ENCODE measurements around the gene BCR.

Gene BCR

DNA sequence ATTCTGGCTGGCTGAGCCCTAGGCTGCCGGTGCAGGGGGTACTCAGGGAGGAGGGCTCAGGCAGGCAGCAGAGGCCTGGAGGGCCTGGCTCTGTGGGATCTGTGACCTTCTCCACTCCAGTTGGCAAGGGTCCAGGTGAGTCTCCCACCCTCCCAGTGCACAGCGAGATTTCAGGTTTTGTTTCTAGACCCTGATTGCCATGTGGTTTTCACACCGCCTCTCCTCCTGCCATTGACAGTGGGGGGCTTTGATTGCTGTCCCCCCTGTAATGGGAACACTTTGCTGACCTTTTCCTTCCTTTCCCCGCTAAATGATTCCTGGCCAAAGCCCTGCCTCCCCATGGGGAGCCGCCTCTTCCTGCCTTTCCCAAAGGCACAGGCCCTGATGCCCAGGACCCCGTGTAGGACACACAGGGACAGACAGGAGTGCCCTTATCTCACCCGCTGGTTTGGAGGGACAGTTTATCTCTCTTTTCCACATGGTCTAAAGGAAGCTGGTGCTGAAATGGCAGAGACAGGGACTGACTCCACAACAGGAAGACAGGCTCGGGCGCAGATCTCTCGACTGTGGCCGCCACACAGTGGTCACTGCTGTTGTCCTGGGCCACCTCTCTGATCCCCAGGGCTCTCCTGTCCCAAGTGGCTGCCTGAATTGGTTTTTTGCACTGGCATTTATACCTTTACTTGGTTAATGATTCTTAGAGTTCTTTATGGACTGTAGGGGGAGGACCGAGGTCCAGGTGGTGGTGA is 43.4 kb downstream of the BCR start:
- TF ChIP-seq, protein P1, sequence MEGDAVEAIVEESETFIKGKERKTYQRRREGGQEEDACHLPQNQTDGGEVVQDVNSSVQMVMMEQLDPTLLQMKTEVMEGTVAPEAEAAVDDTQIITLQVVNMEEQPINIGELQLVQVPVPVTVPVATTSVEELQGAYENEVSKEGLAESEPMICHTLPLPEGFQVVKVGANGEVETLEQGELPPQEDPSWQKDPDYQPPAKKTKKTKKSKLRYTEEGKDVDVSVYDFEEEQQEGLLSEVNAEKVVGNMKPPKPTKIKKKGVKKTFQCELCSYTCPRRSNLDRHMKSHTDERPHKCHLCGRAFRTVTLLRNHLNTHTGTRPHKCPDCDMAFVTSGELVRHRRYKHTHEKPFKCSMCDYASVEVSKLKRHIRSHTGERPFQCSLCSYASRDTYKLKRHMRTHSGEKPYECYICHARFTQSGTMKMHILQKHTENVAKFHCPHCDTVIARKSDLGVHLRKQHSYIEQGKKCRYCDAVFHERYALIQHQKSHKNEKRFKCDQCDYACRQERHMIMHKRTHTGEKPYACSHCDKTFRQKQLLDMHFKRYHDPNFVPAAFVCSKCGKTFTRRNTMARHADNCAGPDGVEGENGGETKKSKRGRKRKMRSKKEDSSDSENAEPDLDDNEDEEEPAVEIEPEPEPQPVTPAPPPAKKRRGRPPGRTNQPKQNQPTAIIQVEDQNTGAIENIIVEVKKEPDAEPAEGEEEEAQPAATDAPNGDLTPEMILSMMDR (IDR thresholded peaks at IDR 0.05; ENCODE audit: low read depth, low read length), result no peak
- H3K4me3 ChIP-seq (ENCODE audit: low read depth, low read length), result no peak overlapping the region

DNA sequence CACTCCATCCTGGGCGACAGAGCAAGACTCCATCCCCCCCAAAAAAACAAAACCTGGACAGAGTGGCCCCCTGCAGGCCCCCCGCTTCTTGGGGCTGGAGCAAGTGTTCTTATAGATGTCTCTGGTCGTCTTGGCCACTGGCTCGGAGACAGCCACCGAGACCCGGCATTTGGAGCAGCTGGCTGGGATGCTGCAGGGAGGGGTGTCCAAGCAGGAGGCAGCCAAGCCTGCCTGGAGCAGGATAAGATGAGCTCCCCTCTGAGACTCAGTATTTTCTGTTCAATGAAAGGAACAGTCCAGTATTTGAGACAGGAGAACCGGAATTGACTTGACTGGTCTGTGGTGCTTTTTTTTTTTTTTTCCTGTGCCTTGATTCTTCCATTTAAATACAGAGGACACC is 44.5 kb downstream of the BCR start:
- H3K4me3 ChIP-seq (ENCODE audit: low read depth, low read length), result no peak overlapping the region
- TF ChIP-seq, protein P1 (IDR thresholded peaks at IDR 0.05; ENCODE audit: low read depth, low read length), result no peak

DNA sequence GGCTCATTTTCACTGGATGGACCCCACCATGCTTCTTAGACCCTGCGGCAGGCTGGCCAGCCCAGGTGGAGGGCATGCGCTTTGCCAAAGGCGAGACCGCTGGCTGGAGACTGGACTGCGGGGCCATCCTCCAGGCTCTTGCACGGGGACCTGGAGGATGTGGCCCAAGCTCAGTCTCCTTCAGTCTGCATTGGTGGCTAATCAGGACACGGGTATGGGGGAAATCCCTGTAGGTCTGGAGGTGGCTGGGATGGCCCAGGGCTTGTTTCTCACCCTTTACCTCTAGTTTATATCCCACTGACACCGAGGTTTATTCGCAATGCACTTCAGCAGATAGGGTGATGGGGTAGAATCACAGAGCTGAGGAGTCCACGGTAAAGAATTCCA is 45.0 kb downstream of the BCR start:
- TF ChIP-seq, protein P1 (IDR thresholded peaks at IDR 0.05; ENCODE audit: low read depth, low read length), result no peak
- H3K4me3 ChIP-seq (ENCODE audit: low read depth, low read length), result no peak overlapping the region

DNA sequence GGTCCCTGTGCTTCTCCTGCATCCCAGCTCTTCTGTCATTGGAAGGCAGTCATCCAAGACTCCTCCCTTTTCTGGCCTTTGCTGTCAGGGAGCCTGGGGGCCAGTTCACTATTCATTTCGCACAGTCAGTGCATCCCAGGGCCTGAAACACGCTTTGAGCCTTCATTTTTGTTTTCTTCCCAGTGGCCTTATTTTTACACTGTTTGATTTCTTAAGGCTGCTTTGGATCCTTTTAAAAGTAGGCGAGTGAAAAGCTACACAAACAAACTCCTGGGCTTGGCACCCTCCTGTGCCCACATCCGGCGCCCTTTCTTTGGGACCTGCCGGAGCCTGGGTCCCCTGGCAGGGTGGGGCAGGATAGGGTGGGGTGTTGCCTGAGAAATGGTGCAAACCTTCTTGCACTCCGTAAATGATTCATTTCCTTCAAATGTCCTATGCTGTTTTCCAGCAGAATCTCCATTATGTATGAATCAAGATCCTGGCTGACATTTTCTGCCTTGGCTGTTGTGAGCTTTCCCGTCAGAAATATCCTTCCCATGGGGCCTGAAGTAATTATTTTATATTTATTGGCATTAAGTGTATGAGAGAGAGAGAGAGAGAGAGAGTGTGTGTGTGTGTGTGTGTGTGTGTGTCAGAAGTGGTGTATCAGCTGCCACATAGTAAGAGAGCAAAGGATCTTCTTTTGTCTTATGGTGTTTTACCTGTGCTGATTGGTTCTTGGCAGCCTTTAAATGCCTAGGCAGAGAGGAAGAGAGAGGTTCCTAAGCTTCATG is 45.6 kb downstream of the BCR start:
- 0 out of 2 replicates have a peak overlapping the region, but pooled peaks have one; percentile 10 for H3K4me3 ChIP-seq (ENCODE audit: low read depth, low read length)
- TF ChIP-seq, protein P1 (IDR thresholded peaks at IDR 0.05; ENCODE audit: low read depth, low read length), result no peak

- TF ChIP-seq, protein P1 (IDR thresholded peaks at IDR 0.05; ENCODE audit: low read depth, low read length), result no peak
- H3K4me3 ChIP-seq (ENCODE audit: low read depth, low read length), result no peak overlapping the region
Measured at GRCh38 chr22:23226497-23226850, 46.2 kb downstream of the BCR start.

DNA sequence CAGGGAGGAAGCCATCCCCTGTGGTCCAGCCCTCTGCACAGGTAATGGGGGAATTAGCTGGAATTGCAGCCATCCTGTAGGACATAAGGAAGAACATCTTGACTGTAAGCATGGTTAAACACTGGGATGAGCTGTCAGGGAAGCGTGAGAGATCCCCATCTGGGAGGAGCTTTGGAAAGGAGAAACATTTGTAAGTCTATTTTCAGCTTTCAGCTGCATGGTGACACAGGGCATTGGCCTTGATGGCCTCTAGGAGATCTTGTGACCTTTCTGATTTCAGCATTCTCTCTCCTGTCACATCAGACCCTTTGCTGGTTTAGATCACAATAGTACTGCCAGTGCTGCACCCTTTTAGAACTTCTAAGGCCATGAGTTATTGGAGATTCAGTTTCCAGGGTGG is 47.1 kb downstream of the BCR start:
- TF ChIP-seq, protein P1 (IDR thresholded peaks at IDR 0.05; ENCODE audit: low read depth, low read length), result no peak
- no peak overlapping the region for H3K4me3 ChIP-seq (ENCODE audit: low read depth, low read length)

DNA sequence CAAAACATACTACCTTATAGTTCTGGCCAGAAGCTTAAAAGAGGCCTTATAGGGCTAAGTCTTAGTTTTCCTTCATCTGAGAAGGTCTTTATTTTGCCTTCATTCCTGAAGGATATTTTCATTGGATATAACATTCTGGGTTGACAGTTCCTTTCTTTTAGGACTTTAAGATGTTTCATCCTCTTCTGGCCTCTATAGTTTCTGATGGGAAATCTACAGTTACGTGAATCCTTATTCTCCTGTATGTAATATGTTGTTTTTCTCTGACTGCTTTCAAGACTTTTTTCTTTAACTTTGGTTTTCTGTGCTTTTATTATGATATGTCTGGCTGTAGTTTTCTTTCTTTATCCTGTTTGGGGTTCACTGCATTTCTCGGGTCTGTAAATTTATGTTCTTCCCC is 48.2 kb downstream of the BCR start:
- TF ChIP-seq, protein P1 (IDR thresholded peaks at IDR 0.05; ENCODE audit: low read depth, low read length), result no peak
- H3K4me3 ChIP-seq (ENCODE audit: low read depth, low read length), result no peak overlapping the region

All from WI38 (cell line).